Posterior vena cava (tissue), 2 donors: Measurements from ENCODE around the gene GRAMD2A. TPM values are rescaled to one million over a fixed set of nuclear protein-coding genes. Genes with fewer than 3 reads are reported as not detected.
"Not testable (repeated sequence)": the region's sequence is repeated elsewhere in the genome, so short reads cannot be mapped to it uniquely, and the experiment has no call there.

ENCODE experiments used
- DNase-seq: peaks from one replicate; pipeline ENCODE4 v3.0.0-alpha.2; 2020; ENCODE audit warnings: low spot score
- intact Hi-C, 2 donors: fragments of 100-400 bp; cut with DNase I; formaldehyde crosslinking; loops; one replicate each; pipeline versions ENCODE4 v1.14.1 to v1.14.2; 2022 to 2023
- total RNA-seq, 2 donors: library from RNA; stranded (reverse); fragmentation: NEBNext Ultra II Directional; extraction: Animal tissue kit (Norgen Biotek cat#: 25700); gene quantifications; one replicate each; pipeline ENCODE4 v1.2.1, GENCODE V29; 2021
- donor health status: DM: yes; HTN: yes; CAD: no.
- donor health status: DM: yes; HTN: yes; CAD: no.

Gene GRAMD2A
- total RNA-seq, 2 donors from 2014 or later = 0.10 TPM; not detected in 1

DNA sequence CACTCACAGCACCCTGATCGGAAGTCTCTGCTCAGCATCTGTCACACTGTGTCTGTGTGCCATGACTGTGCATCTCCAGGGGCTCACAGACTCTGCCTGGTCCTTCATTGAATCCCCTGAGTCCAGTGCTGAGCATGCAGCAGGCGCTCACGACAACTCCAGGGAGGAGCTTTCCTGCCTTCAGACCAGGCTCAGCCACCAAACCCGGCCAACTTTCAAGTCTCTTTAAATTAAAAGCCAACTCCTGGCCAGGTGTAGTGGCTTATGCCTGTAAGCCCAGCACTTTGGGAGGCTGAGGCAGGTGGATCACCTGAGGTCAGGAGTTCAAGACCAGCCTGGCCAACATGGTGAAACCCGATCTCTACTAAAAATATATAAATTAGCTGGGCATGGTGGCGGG lies 24.2 kb downstream of the GRAMD2A start:
- peak; percentile 73 for DNase-seq
- intact Hi-C loops = no loop called here

DNA sequence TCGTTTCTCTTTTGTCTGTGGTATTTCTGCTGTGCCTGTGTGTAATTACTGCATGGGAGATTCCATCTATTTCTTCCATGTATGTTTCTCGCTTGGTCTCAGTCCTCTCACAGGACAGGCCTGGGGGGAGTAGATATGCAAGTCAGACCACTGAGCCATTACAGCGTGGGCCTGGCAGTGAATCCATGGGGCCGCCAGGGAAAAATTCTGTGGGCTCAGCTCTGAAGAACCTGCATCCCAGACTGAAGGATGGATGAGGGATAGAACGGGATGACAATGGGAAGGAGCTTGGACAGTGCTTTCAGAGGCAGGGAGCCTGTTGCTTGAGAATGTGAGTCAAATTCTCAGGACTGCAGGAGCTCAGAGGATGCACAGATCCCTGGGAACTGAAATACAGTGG lies 24.8 kb downstream of the GRAMD2A start:
- DNase-seq = peak; percentile 54
- intact Hi-C loops = no loop called here

DNA sequence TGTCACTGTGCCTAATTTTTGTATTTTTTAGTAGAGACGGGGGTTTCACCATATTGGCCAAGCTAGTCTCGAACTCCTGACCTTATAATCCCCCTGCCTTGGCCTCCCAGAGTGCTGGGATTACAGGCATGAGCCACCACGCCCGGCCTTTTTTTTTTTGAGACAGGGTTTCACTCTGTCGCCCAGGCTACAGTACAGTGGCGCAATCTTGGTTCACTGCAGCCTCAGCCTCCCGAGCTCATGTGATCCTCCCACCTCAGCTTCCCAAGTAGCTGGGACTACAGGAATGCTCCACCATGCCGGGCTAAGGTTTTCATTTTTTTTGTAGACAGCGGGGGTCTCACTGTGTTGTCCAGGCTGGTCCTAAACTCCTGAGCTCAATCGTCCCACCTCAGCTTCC lies 25.6 kb downstream of the GRAMD2A start:
- peak; percentile 12 for DNase-seq
- intact Hi-C loops = not testable (repeated sequence)

DNA sequence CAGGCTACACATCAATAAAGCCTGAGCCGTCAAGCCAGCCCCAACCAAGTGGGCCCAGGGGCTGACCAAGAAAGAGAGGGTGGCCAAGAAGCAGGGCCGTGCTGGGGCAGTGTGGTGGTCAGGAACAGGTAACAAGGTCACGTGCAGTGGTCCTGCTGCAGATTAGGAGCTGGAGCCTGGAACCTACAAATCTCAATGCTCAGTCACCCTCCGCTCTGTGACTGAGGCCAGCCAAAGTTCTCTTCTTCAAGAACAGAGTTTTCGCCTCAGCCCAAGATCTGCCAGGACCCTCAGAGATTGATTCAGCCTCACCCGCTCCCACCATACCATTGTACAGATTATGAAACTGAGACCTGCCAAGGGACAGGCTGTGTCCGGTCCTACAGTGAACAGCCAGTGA lies 26.9 kb downstream of the GRAMD2A start:
- intact Hi-C loops = no loop called here
- no peak for DNase-seq

DNA sequence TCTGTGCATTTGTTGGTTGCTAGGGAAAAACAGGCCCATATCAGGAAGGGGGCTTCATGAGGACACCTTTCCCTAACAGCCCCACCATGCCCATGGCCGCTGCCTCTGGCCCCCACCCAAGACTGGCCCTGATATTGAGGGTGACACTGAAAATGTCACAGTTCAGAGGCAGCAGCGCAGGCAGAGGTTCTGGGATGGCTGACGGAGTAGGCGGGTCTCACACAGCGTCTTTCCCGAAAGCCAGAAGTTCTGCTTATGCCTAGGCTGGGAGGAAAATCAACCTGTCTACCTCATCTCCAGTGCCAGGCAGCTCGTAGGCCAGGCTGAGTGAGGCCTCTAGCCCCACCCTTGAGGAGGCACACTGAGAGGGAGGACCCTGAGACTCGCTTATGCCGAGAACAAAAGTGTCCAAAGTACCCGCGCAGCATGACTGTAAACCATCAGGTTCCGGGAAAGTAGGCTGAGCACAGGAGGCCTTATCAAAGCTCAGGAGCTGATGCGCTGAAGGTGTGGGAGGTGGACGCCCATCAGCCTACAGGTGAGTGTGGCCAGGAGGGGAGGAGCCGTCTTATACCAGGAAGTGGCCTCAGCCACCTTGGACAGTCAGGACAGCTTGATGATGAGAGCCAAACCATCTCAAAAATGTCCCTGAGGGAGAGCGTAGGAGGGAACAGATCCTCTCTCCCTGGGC lies 27.5 kb downstream of the GRAMD2A start:
- intact Hi-C loops = no loop called here
- no peak for DNase-seq

DNA sequence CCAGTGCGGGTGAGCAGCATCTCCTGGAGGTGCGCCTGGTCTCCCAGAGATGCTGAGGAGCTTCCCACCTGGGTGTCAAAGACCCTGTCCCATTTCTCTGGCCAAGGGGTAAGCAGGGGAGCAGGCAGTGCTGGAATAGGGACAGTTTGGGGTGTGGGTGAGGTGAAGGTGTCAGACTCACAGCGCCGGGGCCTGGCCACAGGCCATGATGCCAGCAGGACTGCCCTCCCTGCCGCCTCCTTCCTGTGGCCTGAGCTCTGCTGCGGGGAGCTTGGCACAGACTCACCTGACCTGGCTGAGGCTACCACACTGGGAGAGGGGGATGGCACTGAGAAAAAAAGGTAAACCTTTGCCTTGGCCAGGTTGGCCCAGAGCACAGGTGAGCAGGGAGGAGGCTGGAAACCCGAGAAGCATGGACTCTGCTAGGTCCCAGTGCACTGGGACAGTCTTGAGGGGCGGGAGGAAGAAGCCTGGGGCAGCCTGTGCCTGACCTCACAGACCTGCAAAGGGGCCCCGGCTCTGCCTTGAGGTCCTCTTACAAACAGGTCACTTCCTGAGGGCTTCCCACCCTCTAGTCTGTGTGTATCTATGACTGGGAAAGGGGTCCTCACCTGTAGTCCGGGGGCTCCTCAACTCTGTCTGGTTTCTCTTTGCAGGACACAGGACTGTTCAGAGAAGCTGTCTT lies 28.2 kb downstream of the GRAMD2A start:
- DNase-seq = no peak
- intact Hi-C loops = no loop called here

DNA sequence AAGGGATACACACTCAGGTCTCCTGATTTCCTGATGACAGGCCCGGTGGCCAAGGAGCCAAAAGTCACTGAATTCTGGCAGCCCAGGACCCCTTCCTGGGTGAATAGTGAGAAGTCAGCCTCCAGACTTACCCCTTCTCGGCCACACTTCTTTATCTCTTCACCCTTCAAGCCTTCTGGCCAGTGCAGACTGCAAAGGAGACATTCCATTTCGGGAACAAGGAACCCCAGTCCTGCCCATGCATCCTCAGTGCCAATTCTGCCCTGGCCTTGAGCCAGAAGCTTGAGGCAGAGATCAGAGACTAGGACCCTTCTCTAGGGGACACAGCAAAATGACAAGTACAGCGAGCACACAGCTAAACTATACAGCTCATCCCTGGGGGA lies 28.8 kb downstream of the GRAMD2A start:
- intact Hi-C loops = no loop called here
- no peak for DNase-seq

DNA sequence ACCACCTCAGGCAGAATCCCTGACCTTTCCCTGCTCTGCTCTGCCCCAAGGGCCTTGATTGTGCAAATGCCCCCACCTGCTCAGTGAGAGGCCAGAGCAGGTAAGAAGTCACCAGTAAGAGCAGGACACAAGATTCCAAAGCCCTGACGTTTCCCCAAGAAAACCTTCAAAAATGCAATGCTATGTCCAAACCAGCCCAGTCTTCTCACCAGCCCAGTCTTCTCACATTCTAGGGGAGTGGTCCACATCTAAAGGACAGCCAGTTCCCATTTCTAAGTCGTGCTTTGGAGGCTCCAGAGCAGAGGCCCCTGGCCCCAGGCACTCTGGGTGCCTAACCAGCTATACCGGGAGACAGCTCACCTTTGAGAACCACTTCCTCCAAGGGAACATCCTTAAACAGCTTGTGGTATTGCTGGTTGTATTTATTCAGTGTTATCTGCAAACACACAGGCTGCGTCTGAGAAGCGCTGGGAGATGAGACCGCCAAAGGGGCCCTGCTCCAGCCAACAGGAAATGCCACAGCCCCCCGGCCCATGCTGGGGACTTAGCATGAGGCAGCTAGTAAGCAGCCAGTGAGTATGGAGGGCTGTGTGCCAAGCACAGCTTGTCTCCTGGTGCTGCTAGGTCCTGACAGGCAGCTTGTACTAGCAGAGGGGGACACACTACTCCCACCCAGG lies 29.3 kb downstream of the GRAMD2A start:
- intact Hi-C loops = no loop called here
- DNase-seq = no peak

DNA sequence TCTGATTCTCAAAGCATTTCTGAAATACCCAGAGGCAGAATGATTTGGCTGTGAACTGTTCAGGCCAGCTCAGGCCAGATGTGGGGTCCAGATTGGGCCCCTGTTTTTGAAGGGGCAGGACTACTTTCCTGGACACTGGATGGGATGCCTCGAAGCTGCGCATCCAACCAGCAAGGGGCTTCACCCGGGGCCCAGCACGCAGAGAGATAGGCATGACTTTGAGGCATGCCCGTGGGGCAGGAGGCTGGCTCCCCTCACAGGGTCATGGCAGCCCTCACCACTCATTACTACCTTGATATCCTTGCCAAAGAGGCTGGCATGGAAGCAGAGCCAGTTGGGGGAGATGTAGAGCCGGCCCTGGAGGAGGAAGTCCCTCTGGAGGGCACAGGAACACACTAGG lies 30.1 kb downstream of the GRAMD2A start:
- DNase-seq = no peak
- intact Hi-C loops = no loop called here

DNA sequence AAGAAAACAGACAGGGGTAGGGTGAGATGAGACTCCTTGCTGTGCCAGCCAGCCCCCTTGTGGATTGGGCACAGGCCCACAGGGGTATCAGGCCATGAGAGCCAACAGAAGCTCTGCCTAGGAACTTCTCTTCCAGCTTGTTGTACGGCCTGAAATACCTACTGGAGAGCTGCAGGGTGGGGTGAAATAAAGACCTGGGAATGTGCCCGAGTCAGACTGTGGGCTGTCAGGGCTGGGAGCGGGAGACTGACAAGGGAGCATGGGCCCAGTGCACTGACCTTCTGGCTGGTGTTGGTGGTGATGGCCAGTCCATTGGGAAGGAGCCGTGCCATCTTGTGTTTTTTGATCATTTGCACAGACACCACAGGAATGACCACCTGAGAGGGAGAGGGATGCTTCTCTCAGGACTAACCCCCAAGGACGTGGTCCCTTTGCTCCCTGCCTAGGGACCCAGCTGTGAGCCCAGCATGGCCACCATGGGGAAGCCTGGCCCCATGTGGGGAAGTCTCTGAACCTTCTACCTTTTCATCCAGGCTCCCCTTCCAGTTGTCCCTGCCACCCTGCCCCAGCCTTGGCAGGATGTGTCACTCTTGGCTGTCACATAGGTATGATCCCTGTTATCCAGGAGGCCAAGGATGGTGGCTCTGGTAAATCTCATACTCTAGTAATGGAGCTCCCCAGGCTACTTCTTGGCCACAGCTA lies 30.7 kb downstream of the GRAMD2A start:
- no peak for DNase-seq
- intact Hi-C loops = no loop called here

DNA sequence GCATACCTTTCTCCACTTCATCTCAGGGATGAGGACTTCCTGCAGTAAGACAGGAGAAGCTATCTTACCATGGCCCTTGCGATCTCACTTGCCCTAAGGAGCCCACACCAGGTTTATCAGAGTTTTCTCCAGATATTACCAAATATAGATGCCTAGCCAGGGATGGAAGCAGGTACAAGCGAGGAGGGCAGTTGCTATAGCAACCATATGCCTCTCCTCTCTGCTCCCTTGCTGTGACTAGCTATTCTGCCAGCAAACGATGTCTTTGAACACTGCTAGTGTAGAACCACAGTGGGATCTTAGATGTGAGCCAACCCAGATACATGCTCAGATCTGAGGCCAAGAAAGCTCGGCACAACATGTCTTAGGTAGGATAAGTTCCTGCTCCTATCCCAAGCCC lies 33.9 kb downstream of the GRAMD2A start:
- intact Hi-C loops = no loop called here
- no peak for DNase-seq

DNA sequence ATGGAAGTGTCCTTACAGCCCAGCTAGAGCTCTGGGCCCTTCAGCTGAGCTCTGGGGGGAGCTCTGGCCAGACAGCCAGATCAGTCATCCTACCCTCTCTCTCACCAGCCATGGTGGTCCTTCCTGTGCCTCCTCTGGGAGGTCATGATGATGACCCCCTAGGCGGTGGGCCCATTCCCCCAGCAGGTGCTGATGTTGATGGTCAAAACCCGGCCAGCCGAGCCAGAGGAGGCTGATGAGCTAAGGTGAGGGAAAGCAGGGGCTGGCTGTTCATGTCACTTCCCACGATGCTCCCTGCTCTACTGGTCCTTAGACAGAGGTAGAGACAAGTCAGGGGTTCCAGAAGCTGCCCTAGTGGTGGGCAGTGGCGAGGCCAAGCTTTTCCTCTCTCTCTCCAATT lies 35.0 kb downstream of the GRAMD2A start:
- intact Hi-C loops = no loop called here
- no peak for DNase-seq

DNA sequence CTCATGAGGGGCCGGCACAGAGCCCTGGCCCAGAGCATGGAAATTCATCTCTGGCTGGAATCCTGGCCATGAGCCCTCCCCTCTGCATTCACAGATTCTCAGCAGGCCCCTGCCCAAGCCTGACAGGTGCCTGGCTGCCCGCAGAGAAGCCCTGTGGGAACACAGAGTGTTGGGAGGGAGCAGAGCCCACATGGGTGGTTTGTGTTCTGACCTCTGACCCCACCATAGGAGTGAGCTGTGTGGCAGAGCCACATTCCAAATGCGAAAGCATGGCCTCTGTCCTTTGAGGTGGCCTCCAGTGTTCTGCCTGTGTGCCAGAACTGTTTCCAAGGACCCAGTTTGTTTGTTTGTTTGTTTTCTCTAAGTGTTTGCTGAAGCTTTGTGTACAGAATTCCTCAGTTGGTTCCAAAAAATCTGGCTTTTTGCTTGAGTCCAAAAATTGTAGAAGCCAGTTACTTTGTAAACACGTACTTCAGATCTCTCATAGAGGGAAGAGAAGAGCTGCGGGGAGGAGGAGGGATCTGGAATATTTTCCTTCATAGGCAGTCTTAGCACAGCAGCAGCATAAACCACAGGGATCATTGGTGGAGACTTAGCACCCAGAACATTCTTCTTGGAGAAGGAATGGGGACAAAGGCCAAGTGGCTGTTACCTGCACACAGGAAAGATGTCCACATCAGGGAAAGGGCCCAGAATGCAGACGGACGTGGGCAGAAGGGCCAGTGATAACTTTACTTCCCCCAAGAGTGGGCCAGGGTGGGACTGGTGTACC lies 36.0 kb downstream of the GRAMD2A start:
- DNase-seq = no peak
- intact Hi-C loops = no loop called here

DNA sequence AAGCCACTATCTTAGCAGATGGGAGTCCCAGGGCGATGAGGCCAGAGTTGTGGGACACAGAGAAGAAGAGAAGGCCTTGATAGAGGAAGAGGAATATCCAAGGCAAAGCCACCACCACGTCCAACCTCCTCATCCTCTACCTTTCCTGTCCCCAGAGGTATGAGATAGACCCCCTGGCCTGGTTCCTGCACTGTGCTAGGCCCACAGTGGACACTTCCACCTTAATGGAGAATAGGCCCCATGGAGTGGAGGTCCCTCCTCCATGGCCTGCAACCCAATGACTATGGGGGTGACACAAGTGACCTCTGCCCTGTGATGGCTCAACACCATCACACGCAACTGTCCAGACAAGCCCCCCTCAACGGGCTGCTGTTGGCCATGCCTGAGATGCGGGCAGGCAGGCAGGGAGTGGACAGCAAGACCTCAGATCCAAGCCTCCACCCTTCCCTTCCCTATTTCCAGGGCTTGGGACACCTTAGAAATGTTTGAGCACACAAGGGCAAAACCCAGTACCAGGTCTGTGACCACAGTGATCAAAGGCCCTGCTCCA lies 36.8 kb downstream of the GRAMD2A start:
- intact Hi-C loops = no loop called here
- no peak for DNase-seq

DNA sequence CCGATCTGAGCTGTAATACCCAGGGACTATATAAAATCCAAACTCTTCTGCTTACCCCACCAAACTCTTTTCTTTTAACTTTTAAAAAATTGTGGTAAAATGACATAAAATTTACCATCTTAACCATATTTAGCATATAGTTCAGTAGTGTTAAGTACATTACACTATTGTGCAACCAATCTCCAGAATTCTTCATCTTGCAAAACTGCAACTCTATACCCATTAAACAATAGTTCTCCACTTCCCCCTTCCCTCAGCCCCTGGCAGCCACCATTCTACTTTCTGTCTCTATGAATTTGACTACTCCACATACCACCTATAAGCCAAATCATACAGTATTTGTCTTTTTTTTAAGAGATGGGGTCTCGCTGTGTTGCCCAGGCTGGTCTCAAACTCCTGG lies 40.7 kb downstream of the GRAMD2A start:
- intact Hi-C loops = loop anchor here (10.0 kb wide), 1 partner anchor 412 kb away; no protein-coding TSS in a partner anchor
- DNase-seq = no peak

DNA sequence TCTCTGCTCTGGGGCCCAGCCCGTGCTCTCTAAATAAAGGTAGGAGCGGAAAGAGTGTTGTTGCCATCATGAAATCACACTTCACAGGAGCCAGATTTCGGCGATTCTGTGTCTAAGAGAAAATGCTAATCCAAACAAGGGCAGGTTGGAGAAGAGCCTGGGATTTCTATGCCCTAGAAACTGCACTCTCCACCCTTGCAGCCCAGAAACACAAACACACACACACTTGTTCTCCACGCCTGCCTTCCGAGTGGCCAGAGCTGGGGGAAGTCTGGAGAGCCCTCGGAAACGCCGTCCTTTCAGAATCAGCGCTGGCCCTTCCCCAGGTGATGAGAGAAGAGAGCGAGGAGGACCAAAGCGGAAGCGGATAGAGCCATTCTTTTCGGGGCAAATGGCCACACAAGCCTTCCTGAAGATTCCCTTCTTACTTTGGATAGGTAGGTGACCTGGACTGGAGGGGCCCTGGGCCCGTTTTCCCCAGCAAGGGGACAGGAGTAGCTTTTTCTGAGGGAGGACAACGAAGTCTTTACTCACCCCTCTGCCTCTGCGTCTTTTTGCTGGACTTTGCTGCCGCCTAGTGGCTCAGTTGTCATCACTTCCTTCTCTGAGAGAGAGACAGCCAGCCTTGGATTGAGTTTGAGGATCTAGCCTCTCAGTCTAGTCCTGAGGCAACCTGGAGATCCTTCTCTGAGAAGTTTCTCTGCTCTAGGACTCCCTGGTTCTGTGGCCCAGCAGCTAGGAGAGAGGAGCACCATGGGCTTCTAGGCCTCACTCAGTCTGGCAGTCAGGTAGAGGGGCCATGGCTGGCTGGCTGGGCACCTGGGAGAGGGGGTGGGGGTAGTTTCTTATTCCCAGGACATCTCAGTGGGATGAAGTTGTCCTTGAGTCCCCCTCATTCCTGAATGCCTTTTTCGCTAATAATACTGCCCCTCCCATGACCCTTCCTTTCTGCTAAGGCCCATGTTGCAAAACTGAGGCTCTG lies 41.7 kb downstream of the GRAMD2A start:
- intact Hi-C loops = loop anchor here (10.0 kb wide), 1 partner anchor 411 kb away; no protein-coding TSS in a partner anchor
- peak; percentile 95 for DNase-seq

DNA sequence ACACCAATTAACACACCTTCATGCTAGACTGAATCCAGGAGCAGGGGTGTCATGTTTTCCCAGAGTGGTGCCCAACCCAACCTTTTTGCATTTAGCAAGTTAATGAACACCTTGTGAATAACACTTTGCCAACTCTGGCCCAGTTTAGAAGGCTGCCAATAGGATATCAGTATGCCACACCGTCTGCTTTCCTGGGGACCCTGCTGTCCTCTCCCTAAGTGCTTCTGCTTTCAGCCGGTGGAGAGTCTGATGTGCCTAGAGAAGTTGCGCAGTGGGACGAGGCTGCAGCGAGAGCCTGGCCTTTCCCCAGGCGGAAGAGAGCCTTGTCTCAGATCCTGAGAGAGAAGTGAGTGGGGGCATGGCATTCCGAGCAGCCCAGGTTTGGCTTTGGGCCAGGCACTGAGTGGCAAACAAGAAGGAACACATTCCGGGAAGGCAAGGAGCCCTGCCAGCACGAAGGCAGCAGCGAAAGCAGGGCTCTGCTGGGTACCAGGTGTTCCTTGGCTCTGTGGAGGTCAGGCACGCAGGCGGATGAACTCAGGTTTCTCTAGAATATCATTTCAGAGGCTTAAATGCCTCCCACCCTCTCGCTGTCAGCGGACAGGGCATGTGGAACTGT lies 42.5 kb downstream of the GRAMD2A start:
- intact Hi-C loops = loop anchor here (10.0 kb wide), 1 partner anchor 410 kb away; no protein-coding TSS in a partner anchor
- DNase-seq = no peak
